Endothelial cell of umbilical vein (primary cell): Measurements from ENCODE around the gene FAM219A. TPM values are rescaled to one million over a fixed set of nuclear protein-coding genes. Genes with fewer than 3 reads are reported as not detected.

Experiments used
- BruUV-seq: library from RNA; stranded (reverse); fragments of 400-500 nt; replicated peaks from 2 replicates; lab custom pipeline; 2021; lab: Mats Ljungman, UMichigan
- CTCF ChIA-PET: fragments of 300-600, 350-600 bp; sonication (Branson Sonifier 250); formaldehyde crosslinking; loops from one replicate; lab custom pipeline; 2021; ENCODE audit warnings: antibody characterized with exemption, inconsistent platforms; lab: Charles Lee
- POLR2A ChIA-PET: fragments of 300-600, 350-600 bp; sonication (Branson Sonifier 250); formaldehyde crosslinking; loops from one replicate; lab custom pipeline; 2021; ENCODE audit warnings: antibody characterized with exemption, inconsistent platforms; lab: Charles Lee
- DNase-seq: peaks from one replicate; pipeline ENCODE4 v3.0.0-alpha.2; 2011; ENCODE audit warnings: low read depth, low spot score
- FAIRE-seq: peaks from 2 replicates; lab custom pipeline; 2011; peaks lifted over from hg19 to GRCh38; lab: Jason Lieb, UNC
- H2AFZ ChIP-seq: 2 replicates; pipeline ENCODE4 v1.6.0; 2012; ENCODE audit warnings: low read depth, low read length, control low read depth, inconsistent platforms
- H3K27ac ChIP-seq: 2 replicates; pipeline ENCODE4 v1.5.1; 2011; ENCODE audit warnings: low read depth, mild to moderate bottlenecking, control low read depth, low read length, moderate library complexity; ENCODE audit not compliant: insufficient read depth
- H3K27me3 ChIP-seq, 2 experiments: 2 replicates each; pipeline versions ENCODE4 v1.6.0 to v1.6.1; 2011; ENCODE audit warnings: low read length in 2 of 2, mixed read lengths in 1 of 2; ENCODE audit not compliant: control insufficient read depth in 2 of 2, insufficient read depth in 2 of 2
- H3K36me3 ChIP-seq, 2 experiments: 2 replicates in 1 of 2; 3 replicates in 1 of 2; pipeline ENCODE4 v1.5.1; 2011; ENCODE audit warnings: low read length in 2 of 2, mild to moderate bottlenecking in 1 of 2, moderate library complexity in 1 of 2; ENCODE audit not compliant: control insufficient read depth in 2 of 2, insufficient read depth in 2 of 2; ENCODE audit errors: extremely low read depth in 1 of 2
- H3K4me1 ChIP-seq: 3 replicates; pipeline ENCODE4 v1.5.1; 2011; ENCODE audit warnings: mild to moderate bottlenecking, low read length; ENCODE audit not compliant: control insufficient read depth, insufficient read depth; ENCODE audit errors: extremely low read depth
- H3K4me2 ChIP-seq: 2 replicates; pipeline ENCODE4 v1.6.1; 2011; ENCODE audit warnings: low read length, control low read depth, mixed read lengths; ENCODE audit not compliant: insufficient read depth
- H3K4me3 ChIP-seq, 3 experiments: fragments of 200-600 bp in 1 of 3; sonication (generic), shearing (Covaris generic) in 1 of 3; replicated peaks in 1 of 3; 2 replicates each; pipeline ENCODE4 v1.5.1; 2011 to 2016; ENCODE audit warnings: control low read depth in 3 of 3, low read length in 3 of 3, mild to moderate bottlenecking in 2 of 3, inconsistent platforms in 1 of 3, low read depth in 1 of 3, moderate library complexity in 1 of 3; ENCODE audit not compliant: insufficient read depth in 1 of 3
- H3K79me2 ChIP-seq: 2 replicates; pipeline ENCODE4 v1.6.0; 2012; ENCODE audit warnings: low read length, inconsistent platforms; ENCODE audit not compliant: control insufficient read depth, insufficient read depth
- H3K9ac ChIP-seq: replicated peaks from 2 replicates; pipeline ENCODE3; 2011; ENCODE audit warnings: low read length, control low read depth; ENCODE audit not compliant: insufficient read depth; ENCODE audit errors: extremely low read depth
- H3K9me1 ChIP-seq: replicated peaks from 3 replicates; pipeline ENCODE4 v1.6.0; 2011; ENCODE audit warnings: mild to moderate bottlenecking, low read length; ENCODE audit not compliant: control insufficient read depth, insufficient read depth; ENCODE audit errors: extremely low read depth
- H3K9me3 ChIP-seq: replicated peaks from 2 replicates; pipeline ENCODE4 v1.5.1; 2012; ENCODE audit warnings: low read length, inconsistent platforms; ENCODE audit not compliant: control insufficient read depth, insufficient read depth
- H4K20me1 ChIP-seq: replicated peaks from 2 replicates; pipeline ENCODE3; 2011; ENCODE audit warnings: mild to moderate bottlenecking, low read length; ENCODE audit not compliant: control insufficient read depth, insufficient read depth; ENCODE audit errors: extremely low read depth
- CTCF ChIP-seq, 2 donors: IDR thresholded peaks; 1 replicate in 1 of 2; 2 replicates in 1 of 2; pipeline ENCODE4 v1.5.1; 2011; ENCODE audit warnings: low read length in 2 of 2, mild to moderate bottlenecking in 2 of 2, moderate library complexity in 2 of 2, control low read depth in 1 of 2, inconsistent platforms in 1 of 2, low read depth in 1 of 2; ENCODE audit not compliant: insufficient read depth in 1 of 2; ENCODE audit errors: extremely low read depth in 1 of 2
- FOS ChIP-seq: IDR thresholded peaks from 2 replicates; pipeline ENCODE4 v1.6.1; 2011; ENCODE audit warnings: mild to moderate bottlenecking, low read length, moderate library complexity, borderline replicate concordance; ENCODE audit not compliant: insufficient read depth
- GATA2 ChIP-seq: IDR thresholded peaks from 2 replicates; pipeline ENCODE4 v1.7.0; 2011; ENCODE audit warnings: low read depth, mild to moderate bottlenecking, moderate library complexity, mixed read lengths, low read length; ENCODE audit not compliant: insufficient read length, insufficient read depth
- JUN ChIP-seq: IDR thresholded peaks from 2 replicates; pipeline ENCODE4 v1.6.1; 2011; ENCODE audit warnings: borderline replicate concordance, low read depth; ENCODE audit not compliant: insufficient read length, insufficient read depth
- MAX ChIP-seq: IDR thresholded peaks from 2 replicates; pipeline ENCODE4 v1.6.1; 2011; ENCODE audit not compliant: insufficient read depth, insufficient read length
- POLR2A ChIP-seq: IDR thresholded peaks from 2 replicates; pipeline ENCODE4 v1.6.1; 2012; ENCODE audit warnings: low read depth, mild to moderate bottlenecking, control low read depth, low read length
- POLR2AphosphoS5 ChIP-seq: IDR thresholded peaks from 2 replicates; pipeline ENCODE4 v1.6.1; 2012; ENCODE audit warnings: low read depth, mild to moderate bottlenecking, control low read depth, low read length, moderate library complexity; ENCODE audit not compliant: insufficient read depth
- dilution Hi-C: fragments of 300-500 bp; cut with MboI; formaldehyde crosslinking; loops from one replicate; pipeline ENCODE4 v1.15.0; 2019; ENCODE audit warnings: low sequenced_read_pairs; ENCODE audit not compliant: extremely low pct_ligation_motif_present
- intact Hi-C: fragments of 100-400 bp; cut with micrococcal nuclease; formaldehyde crosslinking; loops from one replicate; pipeline ENCODE4 v1.10.0; 2022
- polyA plus RNA-seq, 4 experiments: library from polyadenylated mRNA; depleted of rRNA in 3 of 4; stranded (reverse) in 3 of 4; unstranded in 1 of 4; fragments of >200 nt; gene quantifications; 2 replicates each; pipeline versions ENCODE4 v1.2.1 to v1.2.3, GENCODE V29; 2011 to 2012; ENCODE audit warnings: missing spikeins in 1 of 4
- total RNA-seq: library from RNA; stranded (reverse); gene quantifications from 2 replicates; pipeline ENCODE4 v1.2.3, GENCODE V29; 2021

FAM219A gene
- total and polyA plus RNA-seq, 2 donors (not counting 3 experiments of a cell fraction or from before 2014, with no cell fraction given), result 18.1 to 35.7 TPM

- DNase-seq (peak; percentile 82), FAIRE-seq (peak; percentile 98)
- Histone ChIP-seq H3K27me3 (no peaks in the 10 kb centered on the region), H3K9me3 (no peaks in the 10 kb centered on the region), H3K4me3 (no peak overlapping the region), H3K36me3 (no peaks in the 10 kb centered on the region), H3K9ac (no peak overlapping the region), H4K20me1 (no peaks in the 10 kb centered on the region), H3K4me2 (no peak overlapping the region), H3K9me1 (no peaks in the 10 kb centered on the region), H3K4me1 (peaks cover 15% of the 10 kb centered on the region), H2AFZ (no peak overlapping the region), H3K79me2 (no peaks in the 10 kb centered on the region), H3K27ac (no peak overlapping the region)
- CTCF ChIA-PET, result interaction anchor here (0.8 to 7.9 kb wide), 10 partner anchors 12 to 175 kb away, joined by 3 to 108 read pairs (median 4); no protein-coding TSS in a partner anchor
- dilution Hi-C loops, result no loop called here
- POLR2A ChIA-PET, result interaction anchor here (0.5 kb wide), 1 partner anchor 12 kb away, joined by 4 read pairs; no protein-coding TSS in a partner anchor
- intact Hi-C loops, result no loop called here
- no TSS peak for BruUV-seq
- TF ChIP-seq MAX (no peak), POLR2AphosphoS5 (peak; percentile 29)
These were observed 29.9 kb downstream of the FAM219A start for GRCh38 chr9:34428325-34428958.

GRCh38 chr9:34426347-34427074, 31.9 kb downstream of the FAM219A start:
- ChIA-PET CTCF (interaction anchor here (0.6 to 7.9 kb wide), 2 partner anchors 22 to 165 kb away, joined by 4 to 108 read pairs; no protein-coding TSS in a partner anchor), POLR2A (no interaction called here)
- peaks cover 15% of the 10 kb centered on the region for H3K4me1 ChIP-seq
- no peak overlapping the region for H3K27ac ChIP-seq
- H3K4me3 ChIP-seq, result no peak overlapping the region
- no peaks in the 10 kb centered on the region for H3K27me3 ChIP-seq
- TF ChIP-seq POLR2A (no peak), GATA2 (no peak), MAX (no peak), JUN (no peak), CTCF (IDR thresholded peaks at IDR 0.05; ENCODE audit: extremely low read depth in 1 of 2, insufficient read depth in 1 of 2, low read depth in 1 of 2, low read length in 2 of 2) (no peak), POLR2AphosphoS5 (no peak), FOS (no peak)
- FAIRE-seq, result no peak
- no peaks in the 10 kb centered on the region for H3K36me3 ChIP-seq
- DNase-seq, result no peak
- no peak overlapping the region for H2AFZ ChIP-seq
- H3K9ac ChIP-seq, result no peak overlapping the region
- H3K9me1 ChIP-seq, result no peaks in the 10 kb centered on the region
- no peaks in the 10 kb centered on the region for H4K20me1 ChIP-seq
- no peak overlapping the region for H3K4me2 ChIP-seq
- H3K79me2 ChIP-seq, result no peaks in the 10 kb centered on the region
- no TSS peak for BruUV-seq
- dilution Hi-C loops, result no loop called here
- intact Hi-C loops, result no loop called here
- H3K9me3 ChIP-seq, result no peaks in the 10 kb centered on the region
